Hematopoietic multipotent progenitor cell treated with erythropoietin and hydrocortisone succinate and interleukin-3 and kit ligand, for 8 days (in vitro differentiated cells): ENCODE data around the gene LINGO4.

Experiments used
- DNase-seq: peaks from one replicate; pipeline ENCODE4 v3.0.0-alpha.2; 2015

The LINGO4 gene

DNA sequence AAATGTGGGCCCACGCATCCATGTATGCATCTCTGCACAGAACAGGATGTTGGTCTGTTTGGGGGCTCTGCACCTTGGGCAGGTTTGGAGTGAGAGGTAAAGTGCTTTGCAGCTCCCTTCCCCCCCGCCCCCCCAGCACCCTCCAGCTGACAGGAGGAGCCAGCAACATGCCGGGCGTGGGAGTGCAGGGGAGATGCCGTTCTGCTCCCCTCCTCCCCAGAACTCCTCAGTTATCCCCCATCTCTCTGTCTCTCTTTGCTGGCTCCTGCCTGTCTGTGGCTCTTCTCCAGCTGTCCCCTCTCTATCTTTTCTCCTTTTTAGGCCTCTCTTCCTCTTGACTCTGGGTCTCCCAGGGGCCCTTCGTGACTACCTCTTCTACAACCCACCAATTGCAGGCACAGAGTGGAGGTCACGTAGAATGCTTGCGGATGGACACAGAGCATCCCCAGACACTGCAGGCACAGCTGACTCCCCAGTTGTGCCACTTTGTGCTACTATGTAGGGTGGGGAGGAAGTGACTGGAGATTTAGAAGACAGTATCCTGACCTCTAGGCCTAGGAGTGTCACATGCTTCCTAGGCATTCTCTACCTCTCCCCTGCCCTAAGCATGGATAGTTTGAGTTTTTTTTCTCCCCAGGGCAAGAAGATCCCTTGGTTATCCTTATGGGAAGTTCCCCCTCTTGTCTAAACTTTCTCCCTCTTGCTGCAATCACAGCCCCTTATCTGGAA, 28.1 kb upstream of the LINGO4 start:
- DNase-seq = no peak

DNA sequence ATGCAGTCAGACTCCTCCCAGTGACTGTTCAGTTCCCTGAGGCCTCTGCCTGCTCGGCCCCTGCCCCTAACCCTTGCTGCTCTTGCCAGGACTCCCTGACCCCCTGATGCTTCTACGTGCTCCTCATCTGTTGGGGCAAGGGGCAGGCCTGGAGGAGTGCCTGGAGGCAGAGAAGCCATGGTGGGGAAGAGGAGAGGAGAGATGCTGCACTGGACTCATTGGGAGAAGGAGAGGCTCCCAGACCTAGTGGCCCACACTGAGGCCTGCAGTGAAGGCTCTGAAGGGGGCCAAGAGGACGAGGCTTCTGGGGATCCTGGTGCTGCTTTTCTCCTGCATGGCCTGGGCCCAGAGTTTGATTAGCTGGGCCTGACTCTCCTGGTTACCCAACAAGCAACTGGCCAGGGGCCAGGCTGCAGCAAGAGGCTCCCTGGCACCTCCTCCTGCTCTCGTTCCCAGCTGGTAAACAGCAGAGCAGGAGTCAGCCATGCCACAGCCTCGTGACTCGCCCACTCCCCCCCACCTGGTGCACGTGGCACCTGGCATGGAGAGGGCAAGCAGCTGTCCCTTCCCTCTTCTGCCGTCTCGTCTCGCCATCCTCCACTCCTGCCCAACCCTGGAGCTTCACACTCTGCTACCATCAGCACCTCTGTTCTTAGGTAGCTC, 27.2 kb upstream of the LINGO4 start:
- DNase-seq = no peak

DNA sequence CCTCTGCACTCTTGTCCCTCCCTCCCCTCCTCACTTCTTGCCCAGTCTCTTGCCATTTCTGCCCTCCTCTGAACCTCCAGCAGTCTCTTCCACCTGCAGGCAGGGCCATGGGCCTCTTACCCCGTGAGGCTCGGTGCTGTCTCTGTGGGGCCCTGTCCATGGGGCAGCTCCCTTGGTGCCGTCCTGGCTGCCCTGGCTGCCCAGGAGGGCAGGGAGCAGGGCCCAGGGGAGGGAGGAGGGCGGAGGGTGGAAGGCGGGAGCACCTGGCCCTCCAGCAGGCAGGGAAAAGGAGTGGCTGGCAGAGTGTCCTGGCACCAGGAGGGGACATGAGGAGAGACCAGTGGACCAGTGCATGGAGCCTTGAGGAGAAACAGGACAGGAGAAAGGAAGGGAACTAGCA, 26.4 kb upstream of the LINGO4 start, which contains the start of gene RORC:
Gene RORC (minus strand): TSS at position 198 of the 400 bp plus-strand sequence. CDS start 38 bp downstream, at position 160.
- DNase-seq = no peak

DNA sequence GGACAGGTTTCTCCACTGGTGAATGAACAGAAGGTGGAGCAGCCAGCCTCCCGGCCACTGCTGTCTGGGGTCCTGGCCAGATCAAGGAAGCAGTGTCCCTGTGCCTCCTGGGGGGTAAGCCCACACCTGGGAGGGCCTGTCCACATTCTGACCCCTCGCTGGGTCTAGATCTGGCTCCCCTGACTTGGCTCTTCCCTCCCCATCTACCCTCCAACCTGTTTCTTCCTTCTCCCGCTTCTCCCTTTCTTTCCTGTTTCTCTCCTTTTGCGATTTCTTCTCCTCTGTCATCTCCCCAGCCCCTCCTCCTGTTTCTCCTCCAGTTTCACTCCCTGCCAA, 26.0 kb upstream of the LINGO4 start:
- DNase-seq = no peak

DNA sequence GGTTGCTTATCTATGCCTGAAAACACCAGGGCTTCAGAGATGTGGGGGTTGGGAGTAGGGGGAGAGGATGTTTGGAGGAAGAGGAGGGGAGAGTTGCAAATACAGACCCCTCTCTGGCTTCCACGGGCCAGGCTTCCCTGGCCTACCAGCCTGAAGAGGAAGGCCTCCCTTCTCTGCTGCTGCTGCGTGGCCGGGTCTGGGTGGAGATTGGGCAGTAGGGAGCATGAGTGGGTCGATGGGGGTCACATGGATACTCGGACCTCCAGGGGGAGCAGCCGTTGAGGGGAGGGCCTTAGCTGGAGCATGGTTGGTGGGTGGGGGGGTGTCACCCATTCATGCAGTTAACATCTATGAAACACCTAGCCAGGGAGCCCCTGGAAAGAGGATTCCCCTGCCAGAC, 24.8 kb upstream of the LINGO4 start:
- no peak for DNase-seq

DNA sequence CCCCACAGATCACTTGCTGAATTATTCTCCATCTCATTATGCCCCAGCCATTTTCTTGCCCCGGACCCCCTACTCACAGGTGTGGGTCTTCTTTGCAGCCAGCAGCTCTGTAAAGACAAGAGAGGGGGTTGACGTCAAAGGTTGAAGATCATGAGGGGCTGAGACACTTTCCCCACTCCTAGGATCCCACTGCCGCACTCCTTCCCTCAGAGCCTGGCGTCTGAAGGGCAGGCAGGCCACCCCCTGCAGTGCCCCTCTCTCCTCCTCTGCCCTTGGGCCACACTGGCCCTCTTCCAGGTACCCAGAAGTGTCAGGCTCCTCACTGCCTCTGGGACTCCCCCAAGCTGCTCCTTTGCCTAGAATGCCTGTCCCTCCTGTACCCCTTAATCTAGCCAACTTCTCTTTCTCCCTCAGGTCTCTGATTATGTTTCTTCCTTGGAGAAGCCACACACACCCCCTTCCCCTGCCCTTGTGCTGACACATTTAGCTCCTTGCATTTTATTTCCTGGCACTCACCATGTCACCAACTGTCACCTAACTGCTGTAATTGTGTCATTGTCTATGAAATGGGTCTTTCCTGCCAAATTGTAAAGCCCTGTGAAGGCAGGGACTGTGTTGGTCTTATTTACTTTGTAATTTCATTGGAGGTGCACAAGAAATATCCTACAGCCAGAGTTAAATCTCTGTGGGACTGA, 24.3 kb upstream of the LINGO4 start:
- no peak for DNase-seq

DNA sequence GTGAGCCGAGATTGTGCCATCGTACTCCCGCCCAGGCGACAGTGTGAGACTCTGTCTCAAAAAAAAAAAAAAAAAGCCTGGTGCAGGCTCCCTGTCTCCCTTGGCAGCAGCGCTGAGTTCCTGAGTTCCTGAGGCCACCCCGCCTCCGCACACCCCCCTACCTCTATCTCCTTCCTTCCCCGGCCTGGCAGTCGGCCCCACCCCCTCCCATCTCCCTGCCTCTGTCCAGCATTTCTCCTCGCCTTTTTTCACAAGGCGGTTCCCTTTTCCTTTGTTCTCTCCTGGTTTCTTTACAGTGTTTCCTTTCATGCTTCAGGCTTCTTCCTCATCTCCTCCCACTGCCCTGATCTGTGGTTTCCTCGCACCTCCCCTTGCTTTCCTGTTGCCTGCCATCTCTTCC, 23.7 kb upstream of the LINGO4 start:
- DNase-seq = no peak

DNA sequence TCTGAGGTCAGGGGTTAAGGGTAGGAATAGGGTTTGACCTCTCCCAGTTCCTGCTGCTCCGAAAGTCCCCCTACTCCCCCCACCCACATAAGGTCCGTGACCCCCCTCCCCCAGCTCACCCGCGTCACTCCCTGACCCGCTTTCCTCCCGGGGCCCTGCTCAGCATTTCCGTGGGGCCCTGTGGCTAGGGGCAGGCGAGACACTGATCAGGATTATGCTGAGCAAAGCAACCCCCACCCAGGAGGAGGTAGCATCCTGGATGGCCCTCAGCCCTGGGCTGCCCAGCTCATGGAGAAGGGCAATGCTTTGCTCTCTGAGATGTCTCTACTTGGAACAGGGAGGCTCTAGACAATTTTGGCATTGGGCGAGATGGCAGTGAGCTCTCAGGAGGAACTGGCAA, 22.6 kb upstream of the LINGO4 start:
- DNase-seq = no peak

DNA sequence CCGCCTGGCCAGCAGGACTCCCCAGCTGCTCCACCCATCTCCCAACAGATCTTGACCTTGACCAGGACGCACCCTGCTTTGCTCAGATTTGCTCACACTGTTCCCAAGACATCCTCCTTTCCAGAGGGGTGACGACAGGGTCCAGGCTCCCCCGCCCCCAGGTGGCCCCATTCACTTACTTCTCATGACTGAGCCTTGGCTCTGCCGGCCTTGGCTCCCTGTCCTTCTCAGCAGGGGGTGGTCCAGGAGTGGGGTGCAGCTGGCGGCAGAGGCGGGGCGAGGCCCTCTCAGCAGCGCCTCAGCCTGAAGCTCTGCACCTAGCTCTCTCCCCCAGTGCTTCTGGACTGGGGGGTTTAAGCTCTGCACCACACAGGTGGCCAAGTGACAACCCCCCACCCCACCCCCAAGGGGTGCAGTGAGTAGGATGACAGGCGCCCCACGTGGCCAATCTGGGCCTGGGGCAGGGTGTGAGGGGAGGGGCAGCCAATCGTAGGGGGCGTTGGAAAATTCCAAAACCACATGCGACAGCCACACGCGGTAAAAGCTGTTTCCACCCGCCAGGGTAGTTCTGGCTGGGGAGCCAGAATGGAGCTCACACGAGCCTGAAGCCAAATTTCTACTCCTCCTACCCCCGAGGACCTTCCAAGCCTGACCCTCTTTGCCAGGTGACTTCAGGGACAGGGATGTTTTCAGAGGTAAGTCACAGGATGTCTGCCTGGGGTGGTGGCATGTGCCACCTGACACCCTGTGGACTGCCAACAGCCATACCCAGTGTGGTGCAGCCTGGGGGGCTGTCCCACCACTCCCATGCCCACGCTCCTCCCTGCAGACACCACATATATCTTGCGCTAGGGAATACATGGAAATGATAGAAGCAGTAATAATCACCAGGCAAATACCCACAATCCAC, 20.8 kb upstream of the LINGO4 start:
- no peak for DNase-seq

DNA sequence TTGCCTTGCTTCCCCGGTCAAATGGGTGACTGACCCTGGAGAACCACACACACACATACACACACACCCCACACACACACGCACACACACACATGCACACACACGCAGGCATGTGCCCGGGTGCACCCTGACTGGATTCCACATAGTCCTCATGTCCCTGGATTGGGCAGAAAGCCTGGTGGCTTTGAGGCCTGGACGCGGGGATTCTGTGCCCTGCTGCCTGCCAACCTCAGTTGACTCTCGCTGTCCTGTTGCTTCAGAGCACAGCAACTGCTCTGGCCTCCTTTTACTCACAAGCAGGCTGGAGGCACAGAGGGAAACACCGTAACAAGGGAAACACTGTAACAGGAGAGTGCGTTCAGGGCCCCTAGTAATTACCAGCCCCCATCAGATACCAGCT, 20.0 kb upstream of the LINGO4 start:
- DNase-seq = no peak

DNA sequence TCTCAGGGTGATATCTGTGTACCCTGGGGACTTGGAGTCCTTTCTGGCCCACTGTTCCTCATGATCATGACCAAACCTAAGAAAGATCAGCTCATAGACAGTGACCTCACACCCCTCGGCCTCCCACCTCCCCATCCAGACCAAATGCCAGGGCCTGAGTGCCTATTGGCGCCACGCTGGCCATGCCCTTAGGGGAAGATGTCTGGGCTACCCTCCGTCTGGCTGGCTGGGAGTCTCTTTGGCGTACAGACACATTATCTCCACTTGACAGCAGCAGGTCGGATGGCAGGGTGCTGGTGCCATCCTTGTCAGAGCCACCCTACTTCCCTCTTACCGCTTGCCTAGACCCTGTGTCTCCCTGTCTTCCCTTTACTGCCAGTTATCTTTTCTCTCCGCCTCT, 18.0 kb upstream of the LINGO4 start:
- DNase-seq = no peak

DNA sequence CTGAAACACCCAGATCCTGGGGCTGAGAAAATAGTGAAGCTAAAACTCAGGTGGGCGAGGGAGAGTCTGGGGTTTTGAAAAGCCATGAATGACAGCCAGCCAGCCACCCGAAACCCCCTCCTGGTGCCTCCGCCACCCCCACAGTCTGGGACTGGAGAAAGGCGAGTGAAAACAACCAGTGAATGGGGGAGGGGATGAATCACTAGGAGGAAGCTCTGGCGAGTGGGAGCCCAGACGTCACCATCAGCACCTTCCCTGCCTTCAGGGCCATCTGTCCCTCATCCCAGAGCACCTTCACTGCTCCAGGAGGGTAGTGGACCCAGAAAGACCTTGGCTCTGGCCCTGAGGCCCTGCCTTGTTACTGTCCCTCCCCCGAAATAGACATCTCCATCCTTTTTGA, 17.2 kb upstream of the LINGO4 start:
- no peak for DNase-seq

DNA sequence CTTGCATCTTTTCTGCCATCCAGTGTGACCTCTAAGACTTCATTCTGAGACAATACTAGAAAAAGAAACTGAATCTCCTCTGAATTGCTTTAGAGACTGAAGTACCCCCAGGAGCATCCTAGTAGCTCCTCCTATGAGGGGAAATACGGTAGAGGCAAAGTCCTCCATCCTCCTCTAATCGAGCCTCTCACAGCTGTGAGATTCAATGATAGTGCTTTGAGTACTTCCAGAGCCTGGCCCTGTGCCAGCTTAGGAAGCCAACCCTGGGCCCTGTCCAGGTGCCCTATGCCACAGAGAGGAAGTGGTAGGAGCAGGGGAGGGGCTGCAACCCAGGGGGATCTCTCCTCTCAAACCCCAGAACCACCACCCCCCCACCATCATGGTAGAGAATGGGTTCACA, 15.7 kb upstream of the LINGO4 start:
- no peak for DNase-seq

DNA sequence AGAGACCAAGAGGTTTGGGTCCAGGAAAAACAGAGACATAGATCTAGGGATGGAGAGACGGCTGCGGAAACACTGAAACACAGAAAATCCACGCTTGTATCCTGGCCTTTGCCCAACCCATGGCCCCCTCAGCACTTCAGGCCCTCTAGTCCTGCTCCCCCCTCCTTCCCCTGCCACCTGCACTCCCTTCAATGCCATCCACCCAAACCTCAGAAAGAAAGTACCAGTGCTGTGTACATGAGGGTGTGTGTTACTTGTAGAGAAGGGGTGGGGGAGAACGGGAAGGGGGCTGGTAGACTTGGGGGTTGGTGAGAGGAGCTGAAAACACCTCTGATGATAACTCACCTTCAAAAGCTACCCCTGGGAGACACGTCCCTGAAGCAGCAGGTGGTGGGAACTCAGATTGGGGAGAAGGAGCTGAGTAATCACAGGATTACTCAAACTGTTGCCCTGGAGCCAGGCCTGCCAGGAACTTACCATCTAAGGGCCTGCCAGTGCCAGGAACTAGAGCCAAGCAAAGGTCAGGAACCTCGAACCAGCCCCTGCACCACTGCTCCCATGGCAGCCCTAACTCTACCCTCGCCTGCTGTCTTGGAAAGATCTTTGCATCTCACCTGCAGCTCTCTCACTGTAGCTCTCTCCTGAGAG, 14.9 kb upstream of the LINGO4 start:
- no peak for DNase-seq

DNA sequence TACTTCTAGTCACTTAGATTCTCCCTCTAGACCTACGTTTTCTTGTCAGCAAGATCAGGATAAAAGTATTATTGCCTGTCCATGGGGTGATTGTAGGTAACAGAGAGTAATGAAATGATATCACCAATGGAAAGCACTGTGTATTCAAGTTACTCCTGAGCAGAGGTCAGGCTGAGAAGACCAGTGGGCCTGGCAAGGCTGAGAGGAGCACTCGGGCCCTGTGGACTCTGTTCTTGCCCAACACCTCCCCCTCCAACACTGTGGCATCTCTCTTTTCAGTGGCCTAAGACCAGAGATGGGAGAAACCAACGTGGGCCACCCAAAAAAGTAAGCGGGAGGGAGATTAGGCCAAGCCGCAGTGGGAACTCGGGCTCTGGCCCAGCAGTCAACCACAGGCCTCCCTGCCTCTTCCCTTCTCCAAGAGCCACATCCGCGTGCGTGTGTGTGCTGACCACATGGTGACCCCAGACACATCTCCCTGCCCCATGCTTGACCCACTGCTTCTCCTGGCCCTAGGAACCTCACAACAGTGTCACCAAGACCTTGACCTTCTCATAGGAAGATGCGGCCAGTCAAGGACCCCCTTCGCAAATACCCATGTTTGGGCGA, 14.1 kb upstream of the LINGO4 start:
- DNase-seq = no peak

DNA sequence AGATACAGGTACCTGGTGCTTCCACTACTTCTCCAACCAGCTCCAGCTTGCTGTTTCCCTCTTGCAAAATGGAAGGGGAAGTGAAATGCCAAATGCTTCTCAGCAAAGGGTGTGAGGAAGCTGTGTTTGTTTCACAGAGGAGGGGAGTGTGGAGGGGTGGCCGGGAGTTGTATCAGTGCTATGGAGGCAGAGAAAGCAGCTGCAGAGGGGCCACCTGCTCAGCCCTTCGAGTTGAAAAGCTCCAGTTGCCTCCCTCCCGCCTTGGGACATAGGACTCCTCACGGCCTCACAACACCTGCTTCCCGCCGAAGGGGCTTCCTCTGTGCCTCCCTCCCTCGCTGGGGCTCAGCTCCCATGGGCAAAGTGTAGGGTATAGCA, 12.1 kb upstream of the LINGO4 start:
- DNase-seq = no peak

DNA sequence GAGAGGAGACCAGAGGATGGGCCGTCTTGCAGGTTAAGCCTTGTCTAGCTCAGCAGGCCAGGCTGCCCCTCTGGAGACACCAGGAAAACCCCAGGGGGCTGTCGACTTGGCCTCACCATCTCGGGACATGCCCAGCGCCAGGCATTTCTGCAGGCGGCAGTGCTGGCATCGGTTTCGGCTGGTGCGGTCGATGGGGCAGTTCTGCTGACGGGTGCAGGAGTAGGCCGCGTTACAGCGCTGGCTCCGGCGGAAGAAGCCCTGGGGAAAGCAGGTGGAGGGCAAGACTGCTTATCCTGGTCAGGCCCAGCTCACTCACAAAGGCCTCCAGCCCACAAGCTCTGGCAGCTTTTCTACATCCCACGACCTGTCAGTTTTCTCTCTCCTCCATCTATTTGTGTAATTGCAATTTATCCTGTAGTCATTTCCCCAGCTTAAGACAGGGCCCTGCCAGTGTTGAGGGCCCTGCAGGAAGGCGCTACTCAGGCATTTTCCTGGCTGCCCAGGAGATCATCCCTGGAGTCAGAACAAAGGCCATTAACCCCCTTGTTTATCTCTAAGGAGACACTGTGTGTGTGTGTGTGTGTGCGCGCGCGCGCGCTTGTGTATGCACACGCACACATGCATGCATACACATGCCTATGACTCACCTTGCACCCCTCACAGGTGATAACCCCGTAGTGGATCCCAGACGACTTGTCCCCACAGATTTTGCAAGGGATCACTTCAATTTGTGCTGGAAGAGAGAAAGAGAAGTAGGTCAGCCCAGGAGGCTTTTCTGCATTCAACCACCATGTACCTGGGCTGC, 11.5 kb upstream of the LINGO4 start:
- no peak for DNase-seq

DNA sequence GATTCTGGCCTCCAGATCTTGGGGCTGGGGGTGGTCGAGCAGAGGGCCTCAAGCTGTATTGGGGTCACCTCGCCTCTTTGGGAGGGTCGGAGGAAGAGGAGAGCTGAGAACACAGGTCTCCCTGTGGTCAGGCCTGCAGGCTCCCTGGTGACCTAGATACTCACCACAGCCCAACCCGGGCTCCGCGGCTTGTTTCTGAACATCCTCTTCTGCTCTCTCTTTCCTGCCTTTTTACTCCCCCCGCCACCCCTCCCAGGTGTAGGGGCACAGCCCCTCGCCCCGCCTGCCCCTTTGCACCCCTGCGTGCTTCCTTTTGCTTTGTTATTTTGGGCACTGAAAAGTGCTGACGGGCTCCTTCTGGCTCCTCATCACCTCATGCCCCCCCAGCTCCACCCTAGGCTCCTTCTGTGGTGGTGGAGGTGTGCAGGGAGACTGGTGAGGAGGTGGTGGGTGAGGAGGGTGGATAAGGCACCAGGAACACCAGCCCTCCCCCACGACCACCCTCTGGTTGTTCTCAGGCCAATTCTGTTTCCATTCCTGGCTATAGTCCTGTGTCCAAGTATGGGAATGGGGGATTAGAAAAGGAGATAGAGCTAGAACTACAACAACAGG, 10.6 kb upstream of the LINGO4 start:
- no peak for DNase-seq

DNA sequence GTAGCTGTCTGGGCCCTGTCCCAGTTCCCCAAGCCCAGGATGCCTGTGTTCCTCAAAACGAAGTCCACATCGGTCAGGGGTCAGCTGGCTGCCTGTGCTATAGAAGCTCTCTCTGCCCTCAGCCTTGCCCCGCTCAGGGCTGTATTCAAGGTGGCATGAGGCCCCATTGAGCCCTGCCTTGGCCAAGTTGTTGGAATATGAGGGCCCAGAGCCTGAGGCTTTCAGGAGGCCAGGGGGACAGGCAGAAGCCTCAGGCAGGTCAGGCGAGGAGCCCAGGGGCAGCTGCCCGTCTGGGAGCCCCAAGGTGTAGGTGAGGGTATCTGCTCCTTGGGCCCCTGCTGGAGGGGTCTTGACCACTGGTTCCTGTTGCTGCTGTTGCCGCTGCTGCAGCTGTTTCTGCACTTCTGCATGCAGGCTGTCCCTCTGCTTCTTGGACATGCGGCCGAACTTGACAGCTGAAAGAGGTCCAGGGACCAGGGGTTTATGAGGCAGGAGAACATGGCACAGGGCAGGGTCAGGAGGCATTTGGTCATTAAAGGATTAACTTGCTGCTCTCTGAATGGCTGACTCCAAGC, 9.8 kb upstream of the LINGO4 start:
- DNase-seq = no peak

DNA sequence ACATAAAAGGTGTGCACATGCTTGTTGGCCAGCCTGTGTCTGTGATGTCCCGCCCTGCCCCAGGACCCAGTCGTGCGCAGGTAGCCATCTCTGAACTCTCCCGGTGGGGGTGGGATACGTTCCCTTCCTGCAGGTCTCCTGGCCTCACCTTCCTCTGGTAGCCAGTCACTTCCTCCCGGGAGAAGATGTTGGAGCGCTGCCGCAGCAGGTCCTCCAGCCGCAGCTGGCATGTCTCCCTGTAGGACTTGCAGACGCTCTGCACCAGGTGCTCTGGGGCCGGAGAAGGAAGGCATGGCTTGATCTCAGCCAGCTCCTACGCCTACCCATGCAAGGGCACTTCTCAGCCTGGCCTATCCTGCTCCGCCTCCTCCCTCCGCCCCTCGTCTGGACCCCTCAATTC, 9.2 kb upstream of the LINGO4 start:
- DNase-seq = no peak
